ENCODE data around the gene NOD2.

GRCh38 chr16:50652836-50653425 lies 40.5 kb upstream of the NOD2 start:
- TF ChIP-seq EZH2 (IDR thresholded peaks at IDR 0.05; ENCODE audit: insufficient read depth, poor library complexity, severe bottlenecking) (no peak), EZH2phosphoT487 (IDR thresholded peaks at IDR 0.05; ENCODE audit: insufficient read depth, low read depth) (no peak)
